ENCODE data around the gene ACYP2. TPM values are rescaled to one million over a fixed set of nuclear protein-coding genes. Genes with fewer than 3 reads are reported as not detected.

The ACYP2 gene
- total and polyA plus RNA-seq, 12 donors: 36.9 to 101 (median 53.1) TPM

DNA sequence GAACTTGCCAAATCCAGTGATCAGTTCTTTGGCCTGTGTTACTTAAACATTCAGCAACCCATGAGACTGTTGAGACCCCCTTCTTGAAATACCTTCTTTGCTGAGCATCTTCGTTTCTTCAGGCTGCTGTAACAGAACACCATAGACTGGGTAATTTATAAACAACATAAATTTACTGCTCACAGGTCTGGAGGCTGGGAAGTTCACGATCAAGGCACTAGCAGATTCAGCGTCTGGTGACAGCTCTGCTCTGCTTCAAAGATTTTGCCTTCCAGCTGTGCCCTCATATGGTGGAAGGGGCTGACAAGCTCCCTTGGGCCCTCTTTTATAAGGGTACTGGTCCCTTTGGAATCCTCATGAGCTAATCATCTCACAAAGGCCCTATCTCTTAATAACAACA lies 169.4 kb downstream of the ACYP2 start:
- Histone ChIP-seq H3K9me3 (replicated peaks in 1 of 3) (no peaks in the 10 kb centered on the region), H3K4me1 (replicated peaks in 1 of 2) (no peaks in the 10 kb centered on the region), H3K4me3 (no peak overlapping the region), H3K36me3 (replicated peaks in 1 of 2) (no peaks in the 10 kb centered on the region), H3K27ac (no peak overlapping the region), H3K27me3 (no peaks in the 10 kb centered on the region)
- WGBS, 4 donors: 93 to 97% (median 95%) methylated on average over 3 of the region's 3 CpGs
- DNase-seq: no peak
- TF ChIP-seq, protein P1, sequence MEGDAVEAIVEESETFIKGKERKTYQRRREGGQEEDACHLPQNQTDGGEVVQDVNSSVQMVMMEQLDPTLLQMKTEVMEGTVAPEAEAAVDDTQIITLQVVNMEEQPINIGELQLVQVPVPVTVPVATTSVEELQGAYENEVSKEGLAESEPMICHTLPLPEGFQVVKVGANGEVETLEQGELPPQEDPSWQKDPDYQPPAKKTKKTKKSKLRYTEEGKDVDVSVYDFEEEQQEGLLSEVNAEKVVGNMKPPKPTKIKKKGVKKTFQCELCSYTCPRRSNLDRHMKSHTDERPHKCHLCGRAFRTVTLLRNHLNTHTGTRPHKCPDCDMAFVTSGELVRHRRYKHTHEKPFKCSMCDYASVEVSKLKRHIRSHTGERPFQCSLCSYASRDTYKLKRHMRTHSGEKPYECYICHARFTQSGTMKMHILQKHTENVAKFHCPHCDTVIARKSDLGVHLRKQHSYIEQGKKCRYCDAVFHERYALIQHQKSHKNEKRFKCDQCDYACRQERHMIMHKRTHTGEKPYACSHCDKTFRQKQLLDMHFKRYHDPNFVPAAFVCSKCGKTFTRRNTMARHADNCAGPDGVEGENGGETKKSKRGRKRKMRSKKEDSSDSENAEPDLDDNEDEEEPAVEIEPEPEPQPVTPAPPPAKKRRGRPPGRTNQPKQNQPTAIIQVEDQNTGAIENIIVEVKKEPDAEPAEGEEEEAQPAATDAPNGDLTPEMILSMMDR (IDR thresholded peaks at IDR 0.05): no peak
- no peak for TF ChIP-seq POLR2A (IDR thresholded peaks at IDR 0.05)
- intact Hi-C loops (cut with DNase I): no loop called here

- H3K27ac ChIP-seq: no peak overlapping the region
- intact Hi-C loops (cut with DNase I): no loop called here
Observed at GRCh38 chr2:54285451-54285850, 170.0 kb downstream of the ACYP2 start.

DNA sequence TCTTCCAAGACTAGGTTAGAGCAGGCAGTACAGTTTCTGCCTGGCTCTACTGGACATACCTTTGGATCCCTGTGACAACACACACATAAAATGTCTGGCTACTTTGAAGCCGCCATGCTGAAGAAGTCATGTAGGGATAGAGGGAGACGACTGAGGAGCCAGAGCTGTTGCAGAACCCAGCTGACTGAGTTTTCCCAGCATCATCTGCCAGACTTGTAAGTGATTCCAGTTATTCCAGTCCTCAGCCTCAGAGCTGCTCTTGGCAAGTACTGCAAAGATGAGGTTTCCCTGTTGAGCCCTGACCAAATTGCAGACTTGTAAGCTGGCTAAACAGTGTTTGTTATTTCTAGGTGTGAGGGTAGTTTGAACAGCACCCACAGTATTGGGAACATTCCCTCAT lies 172.1 kb downstream of the ACYP2 start:
- WGBS, 4 donors: 64 to 88% (median 77%) methylated on average over 2 of the region's 2 CpGs
- TF ChIP-seq, protein P1 (IDR thresholded peaks at IDR 0.05): no peak
- no peak for TF ChIP-seq POLR2A (IDR thresholded peaks at IDR 0.05)
- no peak overlapping the region for H3K27ac ChIP-seq
- no peaks in the 10 kb centered on the region for H3K9me3 ChIP-seq (replicated peaks in 1 of 3)
- DNase-seq: no peak
- H3K4me3 ChIP-seq: no peak overlapping the region
- intact Hi-C loops (cut with DNase I): no loop called here
- no peaks in the 10 kb centered on the region for H3K27me3 ChIP-seq
- no peaks in the 10 kb centered on the region for H3K36me3 ChIP-seq (replicated peaks in 1 of 2)
- no peaks in the 10 kb centered on the region for H3K4me1 ChIP-seq (replicated peaks in 1 of 2)

More at GRCh38 chr2:54285451-54285850, 170.0 kb downstream of the ACYP2 start:
- Histone ChIP-seq H3K4me3 (no peak overlapping the region), H3K27me3 (no peaks in the 10 kb centered on the region), H3K4me1 (replicated peaks in 1 of 2) (no peaks in the 10 kb centered on the region), H3K9me3 (replicated peaks in 1 of 3) (no peaks in the 10 kb centered on the region), H3K36me3 (replicated peaks in 1 of 2) (no peaks in the 10 kb centered on the region)
- WGBS, 4 donors: 96 to 100% (median 99%) methylated on average over 1 of the region's 1 CpG
- no peak for DNase-seq
- no peak for TF ChIP-seq POLR2A (IDR thresholded peaks at IDR 0.05)
- TF ChIP-seq, protein P1 (IDR thresholded peaks at IDR 0.05): no peak

DNA sequence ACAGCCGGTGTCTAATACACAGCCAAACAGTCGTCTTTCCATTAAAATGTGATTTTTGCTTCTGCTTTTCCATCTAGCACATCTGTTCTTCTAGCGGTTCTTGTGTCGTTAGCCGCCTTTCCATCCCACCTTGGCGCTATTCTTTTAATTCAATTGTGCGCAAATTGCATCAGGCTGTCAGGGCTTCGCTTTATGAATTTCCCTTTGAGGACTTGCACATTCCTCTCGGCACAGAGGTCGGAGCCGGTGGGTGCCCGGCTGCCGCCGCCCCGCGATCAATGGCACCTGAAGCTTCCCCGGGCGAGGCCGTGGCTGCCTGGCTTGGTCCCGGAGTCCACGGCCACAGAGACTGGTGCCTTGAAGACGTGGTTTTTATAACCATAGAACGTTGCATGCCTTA lies 174.5 kb downstream of the ACYP2 start:
- Histone ChIP-seq H3K27me3 (no peaks in the 10 kb centered on the region), H3K9me3 (replicated peaks in 1 of 3) (no peaks in the 10 kb centered on the region), H3K27ac (no peak overlapping the region), H3K4me3 (no peak overlapping the region), H3K4me1 (replicated peaks in 1 of 2) (no peaks in the 10 kb centered on the region), H3K36me3 (replicated peaks in 1 of 2) (no peaks in the 10 kb centered on the region)
- WGBS, 4 donors: 76 to 87% (median 78%) methylated on average over 19 to 23 of the region's 23 CpGs
- intact Hi-C loops (cut with DNase I): no loop called here
- TF ChIP-seq POLR2A (IDR thresholded peaks at IDR 0.05): no peak
- TF ChIP-seq, protein P1 (IDR thresholded peaks at IDR 0.05): no peak
- no peak for DNase-seq
